Neural cell (in vitro differentiated cells): ENCODE results near the gene PCYT1A. TPM values are rescaled to one million over a fixed set of nuclear protein-coding genes. Genes with fewer than 3 reads are reported as not detected.

ENCODE experiments used
- H2AFZ ChIP-seq: fragments of 200-600, 300-800 bp; sonication (generic), shearing (Covaris generic); 2 replicates; pipeline ENCODE4 v1.6.0; 2014; ENCODE audit warnings: low read depth, mild to moderate bottlenecking, antibody characterized with exemption, low read length, moderate library complexity
- H3F3A ChIP-seq: fragments of 200-600 bp; shearing (Covaris generic); 2 replicates; pipeline ENCODE4 v1.6.1; 2016; ENCODE audit warnings: mild to moderate bottlenecking, moderate library complexity, mixed read lengths, antibody characterized with exemption, low read length; ENCODE audit not compliant: insufficient read depth, poor library complexity, severe bottlenecking
- H3K27ac ChIP-seq: fragments of 200-600, 300-800 bp; sonication (generic), shearing (Covaris generic); 2 replicates; pipeline ENCODE4 v1.5.1; 2014; ENCODE audit warnings: mild to moderate bottlenecking, low read length, moderate library complexity
- H3K27me3 ChIP-seq: fragments of 300-800, 200-600 bp; sonication (generic), shearing (Covaris generic); 2 replicates; pipeline ENCODE4 v1.6.0; 2014; ENCODE audit warnings: mild to moderate bottlenecking, low read depth, low read length, moderate library complexity; ENCODE audit not compliant: insufficient read depth
- H3K36me3 ChIP-seq: fragments of 300-800, 200-600 bp; sonication (generic), shearing (Covaris generic); 2 replicates; pipeline ENCODE4 v1.5.1; 2014; ENCODE audit warnings: mild to moderate bottlenecking, antibody characterized with exemption, low read length, moderate library complexity; ENCODE audit not compliant: insufficient read depth
- H3K4me2 ChIP-seq: fragments of 300-800, 200-600 bp; sonication (generic), shearing (Covaris generic); 2 replicates; pipeline ENCODE4 v1.6.0; 2014; ENCODE audit warnings: mild to moderate bottlenecking, low read length
- H3K4me3 ChIP-seq: fragments of 300-800, 200-600 bp; sonication (generic), shearing (Covaris generic); 2 replicates; pipeline ENCODE4 v1.5.1; 2014; ENCODE audit warnings: mild to moderate bottlenecking, low read length, moderate library complexity
- H3K79me2 ChIP-seq: fragments of 200-600 bp; shearing (Covaris generic); replicated peaks from 2 replicates; pipeline ENCODE4 v1.6.0; 2014; ENCODE audit warnings: mild to moderate bottlenecking, low read length, moderate library complexity; ENCODE audit not compliant: insufficient read depth
- H3K9ac ChIP-seq: fragments of 300-800, 200-600 bp; sonication (generic), shearing (Covaris generic); 2 replicates; pipeline ENCODE4 v1.6.1; 2016; ENCODE audit warnings: mild to moderate bottlenecking, low read length, mixed read lengths
- H3K9me2 ChIP-seq: fragments of 200-600 bp; shearing (Covaris generic); 2 replicates; pipeline ENCODE4 v1.6.1; 2016; ENCODE audit warnings: mild to moderate bottlenecking, low read length, mixed read lengths; ENCODE audit not compliant: insufficient read depth
- H3K9me3 ChIP-seq: fragments of 200-600, 300-800 bp; sonication (generic), shearing (Covaris generic); 2 replicates; pipeline ENCODE4 v1.6.1; 2016; ENCODE audit warnings: mild to moderate bottlenecking, mixed run types, low read length, moderate library complexity, mixed read lengths
- H4K20me1 ChIP-seq: fragments of 200-600 bp; shearing (Covaris generic); 2 replicates; pipeline ENCODE4 v1.6.1; 2016; ENCODE audit warnings: mild to moderate bottlenecking, mixed run types; ENCODE audit not compliant: insufficient read depth
- EP300 ChIP-seq: fragments of 450-650 bp; conservative IDR thresholded peaks from 2 replicates; pipeline ENCODE4 v1.6.1; 2014; ENCODE audit warnings: antibody characterized with exemption, mild to moderate bottlenecking, moderate library complexity; ENCODE audit not compliant: poor library complexity, severe bottlenecking
- EZH2 ChIP-seq: fragments of 200-600, 300-800 bp; shearing (Covaris generic), sonication (generic); IDR thresholded peaks from 2 replicates; pipeline ENCODE4 v1.6.1; 2014; ENCODE audit warnings: antibody characterized with exemption, low read length, borderline replicate concordance, mild to moderate bottlenecking; ENCODE audit not compliant: insufficient read depth, poor library complexity, severe bottlenecking
- MXI1 ChIP-seq: fragments of 450-650 bp; conservative IDR thresholded peaks from 2 replicates; pipeline ENCODE4 v1.6.1; 2014; ENCODE audit warnings: antibody characterized with exemption, mild to moderate bottlenecking; ENCODE audit not compliant: poor library complexity, severe bottlenecking
- POLR2AphosphoS5 ChIP-seq: IDR thresholded peaks from 2 replicates; pipeline ENCODE4 v1.6.1; 2012
- RAD21 ChIP-seq: fragments of 450-650 bp; conservative IDR thresholded peaks from 2 replicates; pipeline ENCODE4 v1.6.1; 2014; ENCODE audit warnings: antibody characterized with exemption, mild to moderate bottlenecking, moderate library complexity
- REST ChIP-seq: IDR thresholded peaks from 2 replicates; pipeline ENCODE4 v1.6.1; 2012; ENCODE audit warnings: borderline replicate concordance
- SMC3 ChIP-seq: fragments of 450-650 bp; conservative IDR thresholded peaks from 2 replicates; pipeline ENCODE4 v1.6.1; 2014; ENCODE audit warnings: antibody characterized with exemption, mild to moderate bottlenecking, moderate library complexity; ENCODE audit not compliant: poor library complexity
- TAF1 ChIP-seq: IDR thresholded peaks from 2 replicates; pipeline ENCODE4 v1.6.1; 2012; ENCODE audit warnings: low read depth
- polyA plus RNA-seq: library from polyadenylated mRNA; depleted of rRNA; stranded (reverse); fragments of >200 nt; gene quantifications from 2 replicates; pipeline ENCODE4 v1.2.3, GENCODE V29; 2014
- TF ChIP-seq, protein P1 (sequence below): fragments of 450-650 bp; IDR thresholded peaks from 2 replicates; pipeline ENCODE4 v1.5.1; 2014; ENCODE audit warnings: antibody characterized with exemption, mild to moderate bottlenecking, moderate library complexity; ENCODE audit not compliant: poor library complexity, severe bottlenecking

The PCYT1A gene
- polyA plus RNA-seq, 1 donor from 2014 or later: 21.7 TPM

- Histone ChIP-seq H3K9ac (peak overlapping the region; percentile 51), H2AFZ (no peak overlapping the region), H3K4me3 (no peak overlapping the region), H3K79me2 (no peaks in the 10 kb centered on the region), H3K9me3 (no peaks in the 10 kb centered on the region), H3K9me2 (no peaks in the 10 kb centered on the region), H3K36me3 (no peaks in the 10 kb centered on the region), H3K27ac (peak overlapping the region; percentile 70), H3F3A (no peaks in the 10 kb centered on the region), H4K20me1 (no peaks in the 10 kb centered on the region), H3K4me2 (no peak overlapping the region), H3K27me3 (no peaks in the 10 kb centered on the region)
- TF ChIP-seq, protein P1, sequence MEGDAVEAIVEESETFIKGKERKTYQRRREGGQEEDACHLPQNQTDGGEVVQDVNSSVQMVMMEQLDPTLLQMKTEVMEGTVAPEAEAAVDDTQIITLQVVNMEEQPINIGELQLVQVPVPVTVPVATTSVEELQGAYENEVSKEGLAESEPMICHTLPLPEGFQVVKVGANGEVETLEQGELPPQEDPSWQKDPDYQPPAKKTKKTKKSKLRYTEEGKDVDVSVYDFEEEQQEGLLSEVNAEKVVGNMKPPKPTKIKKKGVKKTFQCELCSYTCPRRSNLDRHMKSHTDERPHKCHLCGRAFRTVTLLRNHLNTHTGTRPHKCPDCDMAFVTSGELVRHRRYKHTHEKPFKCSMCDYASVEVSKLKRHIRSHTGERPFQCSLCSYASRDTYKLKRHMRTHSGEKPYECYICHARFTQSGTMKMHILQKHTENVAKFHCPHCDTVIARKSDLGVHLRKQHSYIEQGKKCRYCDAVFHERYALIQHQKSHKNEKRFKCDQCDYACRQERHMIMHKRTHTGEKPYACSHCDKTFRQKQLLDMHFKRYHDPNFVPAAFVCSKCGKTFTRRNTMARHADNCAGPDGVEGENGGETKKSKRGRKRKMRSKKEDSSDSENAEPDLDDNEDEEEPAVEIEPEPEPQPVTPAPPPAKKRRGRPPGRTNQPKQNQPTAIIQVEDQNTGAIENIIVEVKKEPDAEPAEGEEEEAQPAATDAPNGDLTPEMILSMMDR: no peak
- no peak for TF ChIP-seq MXI1
- no peak for TF ChIP-seq REST
- no peak for TF ChIP-seq EP300
- TF ChIP-seq EZH2: no peak
- TF ChIP-seq RAD21: no peak
- no peak for TF ChIP-seq TAF1
- TF ChIP-seq SMC3: no peak
- no peak for TF ChIP-seq POLR2AphosphoS5
These were observed 95.4 kb downstream of the PCYT1A start for GRCh38 chr3:196192036-196192523.

GRCh38 chr3:196189566-196190347 lies 97.8 kb downstream of the PCYT1A start:
- Histone ChIP-seq H3F3A (no peaks in the 10 kb centered on the region), H3K4me2 (no peak overlapping the region), H4K20me1 (no peaks in the 10 kb centered on the region), H3K9me3 (no peaks in the 10 kb centered on the region), H3K27ac (no peak overlapping the region), H3K79me2 (no peaks in the 10 kb centered on the region), H3K27me3 (no peaks in the 10 kb centered on the region), H3K9me2 (no peaks in the 10 kb centered on the region), H2AFZ (no peak overlapping the region), H3K4me3 (no peak overlapping the region), H3K36me3 (no peaks in the 10 kb centered on the region), H3K9ac (no peak overlapping the region)
- TF ChIP-seq POLR2AphosphoS5: no peak
- TF ChIP-seq TAF1: no peak
- TF ChIP-seq EZH2: no peak
- no peak for TF ChIP-seq SMC3
- TF ChIP-seq, protein P1: no peak
- TF ChIP-seq RAD21: no peak
- no peak for TF ChIP-seq MXI1
- no peak for TF ChIP-seq REST
- no peak for TF ChIP-seq EP300
